Choroid plexus epithelial cell (primary cell): ENCODE data around the gene ABHD10.
"Not testable (repeated sequence)": the region's sequence is repeated elsewhere in the genome, so short reads cannot be mapped to it uniquely, and the experiment has no call there.

ENCODE experiments used
- DNase-seq: peaks from one replicate; pipeline ENCODE4 v3.0.0-alpha.2; 2010; ENCODE audit warnings: low read depth
- H3K4me3 ChIP-seq: 2 replicates; pipeline ENCODE4 v1.5.1; 2011; ENCODE audit warnings: low read depth, mild to moderate bottlenecking, control low read depth, low read length, moderate library complexity
- TF ChIP-seq, protein P1 (sequence below): conservative IDR thresholded peaks from 2 replicates; pipeline ENCODE4 v1.5.1; 2011; ENCODE audit warnings: low read depth, mild to moderate bottlenecking, control low read depth, inconsistent platforms, low read length, moderate library complexity

Gene ABHD10

GRCh38 chr3:112035241-112035640 is 56.4 kb downstream of the ABHD10 start:
- TF ChIP-seq, protein P1, sequence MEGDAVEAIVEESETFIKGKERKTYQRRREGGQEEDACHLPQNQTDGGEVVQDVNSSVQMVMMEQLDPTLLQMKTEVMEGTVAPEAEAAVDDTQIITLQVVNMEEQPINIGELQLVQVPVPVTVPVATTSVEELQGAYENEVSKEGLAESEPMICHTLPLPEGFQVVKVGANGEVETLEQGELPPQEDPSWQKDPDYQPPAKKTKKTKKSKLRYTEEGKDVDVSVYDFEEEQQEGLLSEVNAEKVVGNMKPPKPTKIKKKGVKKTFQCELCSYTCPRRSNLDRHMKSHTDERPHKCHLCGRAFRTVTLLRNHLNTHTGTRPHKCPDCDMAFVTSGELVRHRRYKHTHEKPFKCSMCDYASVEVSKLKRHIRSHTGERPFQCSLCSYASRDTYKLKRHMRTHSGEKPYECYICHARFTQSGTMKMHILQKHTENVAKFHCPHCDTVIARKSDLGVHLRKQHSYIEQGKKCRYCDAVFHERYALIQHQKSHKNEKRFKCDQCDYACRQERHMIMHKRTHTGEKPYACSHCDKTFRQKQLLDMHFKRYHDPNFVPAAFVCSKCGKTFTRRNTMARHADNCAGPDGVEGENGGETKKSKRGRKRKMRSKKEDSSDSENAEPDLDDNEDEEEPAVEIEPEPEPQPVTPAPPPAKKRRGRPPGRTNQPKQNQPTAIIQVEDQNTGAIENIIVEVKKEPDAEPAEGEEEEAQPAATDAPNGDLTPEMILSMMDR = no peak
- no peak overlapping the region for H3K4me3 ChIP-seq
- no peak for DNase-seq

DNA sequence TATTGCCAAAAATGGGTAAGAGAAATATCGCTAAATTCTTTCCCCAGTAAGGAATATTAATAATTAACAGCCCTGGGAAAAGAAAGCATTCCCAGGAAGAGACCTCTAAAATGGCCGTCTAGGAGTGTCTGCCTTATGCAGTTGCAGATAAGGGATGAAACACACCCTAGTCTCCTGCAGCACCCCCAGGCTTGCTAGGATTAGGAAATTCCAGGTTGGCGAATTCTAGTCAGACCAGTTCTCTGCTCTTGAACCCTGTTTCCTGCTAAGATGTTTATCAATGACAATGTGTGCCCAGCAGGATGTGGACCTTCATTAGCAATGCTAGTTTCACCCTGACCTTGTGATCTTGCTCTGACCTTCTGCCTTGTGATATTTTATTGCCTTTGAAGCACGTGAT is 58.4 kb downstream of the ABHD10 start:
- not testable (repeated sequence) for H3K4me3 ChIP-seq, DNase-seq

- H3K4me3 ChIP-seq = no peak overlapping the region
- TF ChIP-seq, protein P1 = no peak
- peak; percentile 53 for DNase-seq
Measured at GRCh38 chr3:112038863-112039262, 60.0 kb downstream of the ABHD10 start.

DNA sequence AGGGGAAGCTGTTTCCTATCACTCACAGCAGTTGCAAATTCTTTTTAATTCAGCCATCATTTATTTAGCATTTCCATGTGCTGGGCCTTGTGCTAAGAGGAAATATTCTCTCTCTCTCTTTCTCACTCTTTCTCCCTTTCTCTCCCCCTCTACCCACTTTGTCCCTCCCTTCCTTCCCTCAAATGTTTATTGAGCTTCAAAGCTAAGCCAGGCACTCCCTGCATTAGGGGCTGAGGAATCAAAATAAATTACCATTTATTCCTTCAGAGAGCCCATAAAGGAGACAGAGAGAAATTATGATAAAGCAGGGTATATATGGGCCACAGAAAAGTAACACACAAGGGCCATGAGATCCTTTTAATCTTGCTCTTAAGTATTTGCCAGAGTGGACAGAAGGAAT is 62.5 kb downstream of the ABHD10 start:
- TF ChIP-seq, protein P1 = no peak
- no peak overlapping the region for H3K4me3 ChIP-seq
- DNase-seq = no peak

DNA sequence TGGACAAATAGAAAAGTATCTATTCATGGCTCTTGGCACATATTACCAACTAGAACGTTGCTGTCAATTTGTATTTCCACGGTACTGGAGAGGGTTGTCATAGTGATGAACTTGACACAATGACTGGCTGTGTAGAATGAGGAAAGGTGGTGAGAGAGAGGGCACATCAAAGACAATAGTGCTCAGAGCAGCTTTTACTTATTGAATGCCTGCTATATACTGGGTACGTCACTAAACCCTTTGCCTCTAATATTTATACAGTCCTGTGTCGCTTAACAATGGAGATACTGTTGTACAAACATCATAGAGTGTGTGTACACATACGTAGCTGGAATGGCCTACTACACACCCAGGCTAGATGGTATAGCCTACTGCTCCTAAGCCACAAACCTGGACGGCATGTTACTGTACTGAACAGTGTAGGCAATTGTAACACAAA is 64.0 kb downstream of the ABHD10 start:
- DNase-seq = no peak
- no peak overlapping the region for H3K4me3 ChIP-seq
- TF ChIP-seq, protein P1 = no peak
